ENCODE results near the gene BMP7.
"Not testable (repeated sequence)": the region's sequence is repeated elsewhere in the genome, so short reads cannot be mapped to it uniquely, and the experiment has no call there.

BMP7 gene

DNA sequence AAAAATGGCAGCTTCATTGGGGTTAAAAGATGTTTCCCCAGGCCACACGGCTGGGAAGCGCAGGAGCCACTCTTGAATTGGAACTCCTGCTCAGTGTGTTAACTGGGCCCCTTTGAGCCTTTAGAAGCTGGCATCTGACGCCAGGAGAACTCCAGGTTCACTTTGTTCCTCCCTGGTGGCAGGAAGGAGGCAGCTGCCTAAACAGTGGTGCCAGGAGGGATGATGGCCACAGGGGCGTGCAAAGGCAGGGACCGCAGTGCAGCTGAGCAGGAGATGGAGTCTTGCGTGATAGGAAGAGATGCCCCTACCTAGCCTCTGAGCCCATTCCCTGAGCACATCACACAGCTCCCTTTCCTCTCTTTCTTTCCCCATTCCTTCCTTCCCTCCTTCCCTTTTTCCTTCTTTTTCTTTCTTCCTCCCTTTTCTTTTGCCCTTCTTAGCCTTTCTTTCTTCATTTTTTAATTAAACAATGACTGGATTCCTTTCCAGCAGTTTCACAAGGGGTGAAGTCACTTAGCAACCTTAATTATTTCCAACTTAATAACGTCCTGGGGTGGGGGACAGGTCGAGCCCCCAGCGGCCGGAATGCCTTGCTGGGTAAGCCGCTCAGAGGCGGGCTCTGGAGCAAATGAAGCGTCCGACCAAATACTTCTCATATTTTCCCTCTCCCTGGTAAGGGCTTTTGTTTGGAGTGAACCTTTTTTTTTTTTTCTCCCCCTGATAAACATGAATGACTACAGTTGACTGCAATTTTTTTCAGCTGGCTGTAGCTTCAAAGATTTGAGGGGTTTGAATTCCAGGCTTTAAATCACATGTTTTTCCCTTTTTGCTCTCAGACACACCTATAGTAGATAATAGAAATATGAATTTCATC lies 20.8 kb upstream of the BMP7 start:
- no peak for FAIRE-seq

GRCh38 chr20:57283860-57284259 lies 17.4 kb upstream of the BMP7 start:
- FAIRE-seq: no peak

GRCh38 chr20:57282670-57283361 lies 16.4 kb upstream of the BMP7 start:
- FAIRE-seq: no peak

DNA sequence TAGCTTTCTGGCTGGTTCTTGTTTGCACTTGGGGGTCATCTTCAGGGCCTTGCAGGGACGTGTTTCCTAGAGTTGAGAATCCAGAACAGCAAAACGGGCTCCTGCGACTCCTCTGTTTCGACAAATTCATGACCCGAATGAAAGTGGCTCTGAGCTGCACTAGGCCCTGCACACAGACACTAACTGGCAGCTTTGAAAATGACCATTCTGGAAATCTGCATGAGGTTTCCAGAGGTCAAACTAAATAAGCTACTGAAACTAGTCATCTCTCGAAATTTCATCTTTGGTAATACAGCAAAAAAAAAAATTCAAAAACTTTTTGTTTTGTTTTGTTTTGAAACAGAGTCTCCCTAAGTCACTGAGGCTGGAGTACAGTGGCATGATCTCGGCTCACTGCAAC lies 15.5 kb upstream of the BMP7 start:
- FAIRE-seq: no peak

GRCh38 chr20:57280221-57280620 lies 13.8 kb upstream of the BMP7 start:
- FAIRE-seq: no peak

DNA sequence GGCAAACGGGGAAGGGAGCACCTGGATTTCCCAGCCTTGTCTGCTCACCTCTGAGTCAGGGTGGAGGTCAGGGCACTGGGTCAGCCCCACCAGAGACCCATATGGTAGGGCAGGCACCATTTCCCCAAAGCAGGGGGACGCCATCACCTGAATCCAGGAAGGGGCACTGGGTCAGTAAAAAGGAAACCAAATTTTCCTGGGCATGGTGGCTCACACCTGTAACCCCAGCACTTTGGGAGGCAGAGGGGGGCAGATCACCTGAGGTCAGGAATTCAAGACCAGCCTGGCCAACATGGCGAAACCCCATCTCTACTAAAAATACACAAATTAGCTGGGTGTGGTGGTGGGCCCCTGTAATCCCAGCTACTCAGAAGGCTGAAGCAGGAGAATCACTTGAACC lies 13.1 kb upstream of the BMP7 start:
- not testable (repeated sequence) for FAIRE-seq

GRCh38 chr20:57278457-57278856 lies 12.0 kb upstream of the BMP7 start:
- no peak for FAIRE-seq

GRCh38 chr20:57277398-57278105 lies 11.1 kb upstream of the BMP7 start:
- no peak for FAIRE-seq

DNA sequence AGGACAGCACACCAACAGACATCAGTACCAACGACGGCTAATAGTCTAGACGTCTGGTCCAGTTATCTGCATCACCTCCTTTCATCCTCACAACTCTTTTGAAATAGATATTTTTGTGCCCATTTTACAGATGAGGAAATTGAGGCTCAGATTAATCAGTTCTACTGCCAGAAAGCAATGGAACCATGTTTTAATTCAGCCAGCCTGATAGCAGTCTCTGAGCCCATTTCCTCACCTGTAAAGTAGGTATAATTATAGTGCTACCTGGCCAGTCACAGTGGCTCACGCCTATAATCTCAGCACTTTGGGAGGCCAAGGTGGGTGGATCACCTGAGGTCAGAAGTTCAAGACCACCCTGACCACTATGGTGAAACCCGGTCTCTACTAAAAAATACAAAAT lies 9.8 kb upstream of the BMP7 start:
- no peak for FAIRE-seq

DNA sequence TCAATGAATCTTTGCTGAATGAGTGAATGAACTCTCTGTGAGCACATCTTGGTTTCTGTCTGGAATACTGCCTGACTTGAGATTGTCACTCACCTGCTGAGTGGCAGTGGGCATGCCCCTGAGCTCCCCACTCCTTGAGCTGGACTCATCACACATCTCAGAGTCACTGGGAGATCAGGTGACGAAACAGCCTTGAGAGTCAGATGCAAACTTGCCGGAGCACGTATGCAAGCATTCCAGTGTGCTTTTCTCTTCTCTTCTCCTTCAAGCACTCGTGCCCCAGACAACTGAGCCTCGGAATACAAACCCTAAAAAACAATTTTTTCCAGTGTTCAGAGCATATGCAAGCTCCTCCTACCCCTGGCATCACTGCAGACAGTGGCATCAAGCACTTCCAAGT lies 9.4 kb upstream of the BMP7 start:
- no peak for FAIRE-seq

GRCh38 chr20:57275334-57275733 lies 8.9 kb upstream of the BMP7 start:
- no peak for FAIRE-seq

GRCh38 chr20:57274846-57275245 lies 8.4 kb upstream of the BMP7 start:
- no peak for FAIRE-seq

GRCh38 chr20:57274299-57274698 lies 7.9 kb upstream of the BMP7 start:
- no peak for FAIRE-seq

- FAIRE-seq: no peak
Measured at GRCh38 chr20:57272883-57273535, 6.6 kb upstream of the BMP7 start.

DNA sequence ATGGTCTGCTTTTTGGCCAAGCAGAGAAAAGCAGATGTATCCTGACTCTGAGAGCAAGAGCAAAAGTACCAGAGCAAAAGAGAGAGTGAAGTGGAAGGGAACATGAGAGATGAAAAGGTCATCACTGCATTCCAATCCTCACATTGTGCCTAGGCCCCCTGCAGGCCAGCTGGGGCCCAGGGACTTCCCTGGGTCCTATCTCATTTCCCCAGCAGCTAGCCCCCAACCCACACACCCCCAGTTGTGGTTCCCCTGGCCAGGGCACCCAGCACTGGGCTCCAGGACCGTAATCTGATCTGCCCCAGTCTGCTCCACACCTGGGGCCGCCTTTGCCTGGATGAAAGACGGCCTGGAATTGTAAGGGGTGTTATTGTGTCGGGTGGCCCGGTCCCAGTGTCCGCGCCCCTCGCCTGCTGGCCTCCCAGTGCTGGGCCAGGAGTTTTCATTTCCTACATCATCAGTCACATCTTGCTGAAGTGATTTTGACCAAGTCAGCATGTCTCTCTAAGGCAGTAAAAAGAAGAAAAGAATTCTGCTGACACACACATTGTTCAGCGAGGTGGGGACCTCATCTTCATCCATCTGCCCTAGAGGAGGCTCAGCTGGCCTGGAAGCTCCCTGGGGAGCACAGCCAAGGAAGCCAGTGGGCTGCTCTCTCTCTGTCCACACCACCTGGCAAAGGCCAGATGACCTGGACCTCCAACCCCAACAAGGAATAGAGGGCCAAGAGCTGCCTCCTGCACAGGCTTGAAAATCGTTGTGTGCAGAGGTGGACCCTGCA lies 4.0 kb upstream of the BMP7 start:
- FAIRE-seq: no peak

- no peak for FAIRE-seq
Measured at GRCh38 chr20:57269148-57269984, 2.9 kb upstream of the BMP7 start.

DNA sequence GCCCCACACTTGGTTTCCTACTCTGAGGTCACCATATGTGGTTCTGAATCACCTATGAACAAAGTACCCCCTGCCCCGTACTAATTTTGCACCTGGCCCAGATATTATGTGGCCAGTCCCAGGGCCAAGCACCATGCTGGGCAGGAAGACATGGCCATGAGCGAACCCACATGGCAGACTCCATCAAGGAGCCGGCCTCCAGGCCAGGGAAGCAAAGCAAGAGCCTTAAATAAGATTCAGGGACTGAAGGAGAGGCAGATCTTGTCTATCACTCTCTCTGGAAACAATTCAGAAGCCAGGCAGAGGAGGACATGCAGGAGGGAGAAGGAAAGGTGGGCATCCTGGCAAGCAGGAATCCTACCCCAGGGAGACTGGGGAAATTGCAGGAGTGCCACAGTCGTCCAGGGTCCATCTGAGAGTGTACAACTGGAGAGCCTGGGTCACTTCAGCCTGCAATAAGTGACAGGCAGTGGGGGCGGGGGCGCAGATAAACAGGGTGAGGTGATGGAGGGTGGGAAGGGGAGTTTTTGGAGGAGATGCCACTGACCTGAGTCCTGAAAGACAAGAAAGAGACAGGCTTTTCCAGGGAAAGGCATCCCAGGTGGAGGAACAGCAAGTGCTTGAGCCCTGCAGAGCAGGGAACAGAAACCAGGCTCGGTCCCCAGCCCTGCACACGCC lies 2.1 kb upstream of the BMP7 start:
- FAIRE-seq: no peak

DNA sequence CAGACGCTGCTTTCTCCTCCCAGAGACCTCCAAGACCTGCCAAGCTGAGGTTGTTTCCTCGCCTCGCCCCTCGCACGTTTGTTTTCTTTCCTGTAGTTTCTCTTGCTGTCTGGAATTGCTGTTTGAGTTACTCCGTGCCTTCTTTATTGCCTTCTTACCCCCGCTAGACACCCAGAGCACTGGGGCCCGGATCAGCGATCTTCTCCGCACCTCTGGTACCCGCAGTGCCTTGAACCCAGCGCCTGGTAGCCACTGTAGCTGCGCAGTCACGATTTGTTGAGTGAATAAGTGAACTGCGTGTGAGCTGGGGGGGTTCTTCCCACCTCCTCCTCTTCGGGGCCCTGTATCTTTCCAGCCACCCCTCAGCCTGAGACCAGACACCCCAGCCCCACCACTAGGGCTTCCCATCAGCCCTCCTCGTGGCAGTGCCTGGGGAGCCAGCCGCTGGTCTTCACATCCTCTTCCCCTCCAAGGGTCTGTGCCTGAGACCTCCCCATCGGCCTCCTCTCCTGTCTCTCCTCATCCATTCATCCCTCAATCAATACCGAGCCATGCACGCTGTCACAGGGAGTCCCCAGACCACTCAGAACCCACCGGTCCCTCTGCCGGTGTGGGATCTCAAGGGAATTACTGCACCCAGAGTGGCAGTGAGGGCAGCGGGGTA lies 849 bp upstream of the BMP7 start:
- FAIRE-seq: no peak

- FAIRE-seq: no peak
Measured at GRCh38 chr20:57265997-57266290, 497 bp downstream of the BMP7 start.

DNA sequence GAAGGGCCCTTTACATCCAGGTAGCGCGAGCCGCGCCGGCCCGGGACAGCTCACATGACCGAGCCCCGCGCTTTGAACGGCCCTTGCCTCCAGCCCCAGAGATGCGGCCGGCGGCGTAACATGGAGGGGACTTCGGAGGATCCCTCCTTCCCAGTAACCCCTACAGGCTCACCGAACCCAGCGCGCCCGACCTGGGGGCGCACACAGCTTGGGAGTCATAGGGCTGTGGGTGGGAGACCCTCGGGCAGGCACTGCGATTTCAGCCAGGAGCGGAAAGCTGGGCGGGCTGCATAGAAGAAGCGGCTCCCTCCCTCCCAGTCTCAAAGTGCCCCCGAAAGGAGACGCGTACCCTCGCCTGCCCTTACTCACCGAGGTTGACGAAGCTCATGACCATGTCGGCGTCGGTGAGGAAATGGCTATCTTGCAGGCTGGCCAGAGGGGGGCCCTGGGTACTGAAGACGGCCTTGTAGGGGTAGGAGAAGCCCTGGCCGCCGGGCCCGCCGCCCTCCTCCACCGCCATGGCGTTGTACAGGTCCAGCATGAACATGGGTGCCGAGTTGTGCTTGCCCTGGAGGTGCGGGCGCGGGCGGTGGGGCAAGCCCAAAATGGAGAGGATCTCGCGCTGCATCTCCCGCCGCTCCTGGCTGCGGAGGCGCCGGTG lies 975 bp downstream of the BMP7 start:
- no peak for FAIRE-seq
